GM11168 (cell line): ENCODE results near the gene SMCO3.

Experiments used
- in situ Hi-C: fragments of 300-500 bp; cut with MboI; formaldehyde crosslinking; loops from one replicate; pipeline ENCODE4 v1.12.0; 2022; ENCODE audit warnings: low sequenced_read_pairs; ENCODE audit not compliant: unreplicated experiment

SMCO3 gene

DNA sequence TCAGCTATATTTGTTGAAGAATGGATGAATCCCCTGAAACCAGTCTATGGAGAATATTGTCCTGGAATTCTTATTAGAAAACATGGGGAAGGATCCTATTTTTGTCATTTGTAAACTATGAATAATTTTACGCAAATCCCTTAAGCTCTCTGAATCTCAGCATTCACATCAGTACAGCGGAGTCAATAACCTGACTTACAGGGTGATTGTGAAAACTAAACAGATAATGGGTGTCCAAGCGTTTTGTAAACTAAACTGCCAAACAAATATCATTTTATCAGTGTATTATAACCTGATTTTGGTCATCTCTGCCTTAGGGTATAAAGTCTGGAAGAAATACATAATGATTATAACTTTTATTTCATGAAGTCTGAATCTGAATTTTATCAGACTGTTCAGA is 19.4 kb upstream of the SMCO3 start:
- in situ Hi-C loops: no loop called here

DNA sequence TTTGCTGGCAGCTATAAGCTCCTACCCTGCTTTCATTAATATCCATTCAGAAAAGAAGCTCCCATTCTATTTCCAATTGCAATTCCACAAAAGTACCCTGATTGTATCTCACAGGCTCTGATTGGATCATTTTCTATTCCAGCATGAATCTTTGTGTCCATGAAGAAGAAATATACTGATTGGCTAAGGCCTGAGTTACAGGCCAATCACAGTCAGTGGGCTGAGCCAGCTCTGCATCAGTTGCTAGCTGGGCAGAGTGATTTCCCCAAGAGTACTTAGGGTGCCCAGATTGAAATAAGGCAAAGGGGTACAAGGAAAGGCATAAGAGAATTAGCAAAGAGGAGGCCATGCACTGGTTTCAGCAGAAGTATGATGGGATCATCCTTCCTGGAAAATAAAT is 14.9 kb upstream of the SMCO3 start:
- in situ Hi-C loops: no loop called here

DNA sequence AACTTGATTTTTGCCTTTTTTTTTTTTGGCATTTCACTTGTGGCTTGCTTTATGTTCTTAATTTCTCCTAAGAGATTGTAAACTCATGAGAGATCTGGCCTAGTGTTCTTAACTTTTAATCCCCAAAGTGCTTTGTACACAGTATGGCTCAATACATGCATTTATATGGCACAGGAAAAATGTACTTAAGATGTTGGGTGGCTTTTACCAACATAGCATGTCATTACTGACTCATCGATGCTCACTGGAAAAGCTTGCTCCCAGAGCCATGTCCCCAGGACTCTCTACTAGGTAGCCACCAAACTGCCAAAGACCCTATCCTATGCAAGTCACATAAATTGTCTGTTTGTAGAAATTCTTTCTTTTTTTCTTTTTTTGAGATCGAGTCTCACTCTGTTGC is 13.1 kb upstream of the SMCO3 start:
- in situ Hi-C loops: no loop called here

DNA sequence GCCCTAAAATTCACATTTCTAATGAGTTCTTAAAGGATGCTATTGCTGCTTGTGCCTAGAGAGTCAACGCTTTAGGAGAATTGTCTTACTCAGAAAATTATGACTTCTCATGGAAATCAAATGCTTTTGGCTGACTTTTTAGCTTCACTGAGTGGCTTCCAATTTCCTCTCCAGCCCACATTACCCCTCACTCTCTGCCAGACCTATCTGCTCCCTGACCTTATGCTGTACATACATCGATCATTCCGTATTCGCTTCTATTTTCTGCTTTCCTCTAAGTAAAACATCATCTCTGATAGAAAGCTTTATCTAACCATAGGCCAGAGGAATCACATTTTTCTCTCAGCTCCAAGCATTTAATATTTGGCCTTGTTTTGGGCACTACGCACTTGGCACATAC is 12.5 kb upstream of the SMCO3 start:
- in situ Hi-C loops: no loop called here

DNA sequence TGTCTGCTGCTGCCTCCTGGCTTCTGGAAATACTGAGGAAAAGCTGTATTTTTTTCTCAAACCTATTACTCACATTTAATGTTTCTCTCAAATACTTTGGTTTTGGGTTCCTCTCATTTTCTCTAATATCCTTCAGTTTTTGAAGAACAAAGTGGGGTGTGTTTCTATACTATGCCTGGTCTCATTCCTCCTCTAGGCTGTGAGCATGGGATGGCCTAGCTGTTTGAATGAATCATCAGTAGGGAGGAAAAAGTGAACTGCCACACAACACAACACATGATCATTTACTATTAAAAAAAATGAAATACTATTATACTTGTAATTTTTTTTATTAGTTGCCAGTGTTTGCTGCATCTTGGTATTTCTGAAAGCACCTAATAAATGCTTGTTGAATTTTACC is 11.3 kb upstream of the SMCO3 start:
- in situ Hi-C loops: no loop called here

DNA sequence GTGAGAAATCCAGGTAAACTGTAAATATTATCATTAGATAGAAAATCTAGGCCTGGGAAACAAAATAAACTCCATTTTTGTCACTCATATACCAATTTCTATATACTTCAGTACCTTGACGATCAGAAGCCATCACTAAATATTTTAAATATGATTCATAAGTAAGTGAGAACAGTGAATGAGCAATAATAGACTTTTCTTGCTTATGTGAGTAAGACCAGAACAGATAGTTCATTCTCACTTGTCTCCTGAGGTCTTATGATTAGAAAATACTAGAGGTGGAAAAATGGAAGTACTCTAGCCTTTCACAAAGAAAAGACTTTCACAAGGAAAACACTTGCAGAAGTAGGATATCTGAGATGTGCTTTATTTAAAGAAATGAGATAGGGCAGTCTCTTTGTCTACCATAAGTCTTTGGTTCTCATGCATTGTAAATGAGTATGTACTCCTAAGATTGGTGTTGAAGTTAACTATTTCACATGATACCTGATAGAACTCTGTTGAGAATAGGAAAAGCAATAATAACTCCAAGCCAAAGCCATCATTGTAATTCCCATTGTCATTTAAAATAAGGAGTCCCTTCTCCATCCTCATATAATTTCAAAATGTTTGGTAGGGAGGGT is 10.1 kb upstream of the SMCO3 start:
- in situ Hi-C loops: no loop called here

DNA sequence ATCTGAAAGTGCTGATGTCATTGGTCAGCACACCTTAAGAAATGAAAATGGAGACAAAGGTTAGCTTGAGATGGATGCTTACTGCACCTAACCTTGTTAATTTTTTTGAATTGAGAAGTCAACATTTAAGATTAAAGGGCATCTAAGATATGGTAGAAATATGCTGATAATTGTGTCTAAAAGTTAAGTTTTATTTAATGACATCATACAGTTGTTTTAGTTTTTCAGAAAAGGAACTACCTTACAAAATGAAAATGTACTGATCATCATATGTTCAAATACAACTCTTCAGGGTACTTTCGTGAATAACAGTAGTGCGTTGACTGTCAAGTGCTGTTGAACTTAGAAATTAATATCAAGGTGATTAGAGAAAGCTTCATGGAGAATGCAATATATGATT is 2.5 kb downstream of the SMCO3 start:
- in situ Hi-C loops: no loop called here

DNA sequence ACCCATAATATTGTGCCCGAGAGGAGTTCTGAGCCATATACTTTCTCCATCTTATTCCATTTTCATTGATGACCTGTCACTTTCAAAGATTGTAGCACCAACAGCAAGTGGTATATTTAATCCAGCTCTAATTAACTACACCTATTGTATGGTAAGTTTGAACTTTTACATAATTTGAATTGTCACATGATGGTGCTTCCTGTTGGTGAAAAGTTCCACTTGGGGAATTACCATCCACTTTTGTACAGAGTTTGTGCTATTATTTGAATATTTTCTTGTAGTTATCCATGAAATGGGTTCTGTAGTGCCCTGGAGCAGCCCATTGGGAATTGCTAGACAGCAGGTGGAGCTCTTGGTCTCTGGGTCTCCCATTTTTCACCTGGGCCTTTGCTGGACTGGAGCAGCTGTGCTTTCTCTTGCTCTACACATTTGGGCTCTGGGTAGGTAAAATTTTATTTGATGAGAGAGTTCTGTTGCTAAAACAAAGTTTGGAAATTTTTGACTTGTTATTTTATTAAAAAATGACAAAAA is 3.0 kb downstream of the SMCO3 start:
- in situ Hi-C loops: no loop called here

DNA sequence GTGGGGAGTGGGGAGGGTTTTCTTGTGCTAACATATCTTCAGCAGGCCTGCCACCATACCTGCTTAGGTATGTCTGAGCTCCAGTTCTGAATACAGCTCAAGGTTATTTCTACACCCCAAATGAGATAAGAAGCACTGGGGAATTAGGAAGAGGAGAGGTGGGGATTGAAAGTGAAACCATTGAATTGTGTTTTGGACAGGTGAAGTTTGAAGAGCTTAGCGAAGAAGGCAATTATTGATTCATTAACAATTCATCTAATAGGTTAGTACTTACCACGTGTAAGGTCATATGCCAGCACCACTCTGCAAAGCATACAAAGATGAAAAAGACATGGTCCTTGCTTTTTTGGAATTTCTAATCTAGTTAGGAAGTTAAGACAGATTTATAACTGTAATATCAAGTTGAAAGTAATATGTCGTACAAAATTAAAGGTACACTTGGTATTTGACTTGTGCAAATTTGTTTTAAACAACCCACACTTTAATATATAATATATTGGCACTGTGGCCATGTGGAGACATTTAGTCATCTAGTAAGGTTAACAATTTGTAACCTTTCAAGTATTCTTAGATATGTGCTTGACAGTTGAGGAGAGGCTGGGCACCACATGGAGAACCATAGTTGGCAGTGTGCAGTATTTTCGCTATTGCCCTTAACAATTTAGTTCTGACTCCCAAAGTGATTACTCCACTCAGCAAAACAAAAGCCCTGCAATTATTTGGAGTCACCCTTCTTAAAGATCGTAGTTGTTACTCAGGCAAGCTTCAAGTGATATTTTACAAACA is 3.6 kb downstream of the SMCO3 start:
- in situ Hi-C loops: no loop called here

DNA sequence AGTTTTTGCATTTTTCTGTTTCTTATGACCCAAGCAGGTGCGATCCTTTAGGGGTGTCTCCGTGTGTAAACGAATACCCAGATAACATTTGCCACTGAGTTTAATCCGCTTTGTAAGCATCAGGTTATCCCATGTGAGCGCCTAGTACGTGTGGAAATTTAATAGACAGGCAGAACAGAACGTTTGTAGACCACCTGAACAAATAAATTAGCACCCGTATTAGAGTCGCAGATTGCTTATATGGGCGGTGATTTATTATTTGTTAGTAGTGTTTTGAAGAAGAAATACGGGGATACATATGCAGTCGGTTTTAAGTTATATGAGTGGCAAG is 10.2 kb downstream of the SMCO3 start:
- in situ Hi-C loops: no loop called here

DNA sequence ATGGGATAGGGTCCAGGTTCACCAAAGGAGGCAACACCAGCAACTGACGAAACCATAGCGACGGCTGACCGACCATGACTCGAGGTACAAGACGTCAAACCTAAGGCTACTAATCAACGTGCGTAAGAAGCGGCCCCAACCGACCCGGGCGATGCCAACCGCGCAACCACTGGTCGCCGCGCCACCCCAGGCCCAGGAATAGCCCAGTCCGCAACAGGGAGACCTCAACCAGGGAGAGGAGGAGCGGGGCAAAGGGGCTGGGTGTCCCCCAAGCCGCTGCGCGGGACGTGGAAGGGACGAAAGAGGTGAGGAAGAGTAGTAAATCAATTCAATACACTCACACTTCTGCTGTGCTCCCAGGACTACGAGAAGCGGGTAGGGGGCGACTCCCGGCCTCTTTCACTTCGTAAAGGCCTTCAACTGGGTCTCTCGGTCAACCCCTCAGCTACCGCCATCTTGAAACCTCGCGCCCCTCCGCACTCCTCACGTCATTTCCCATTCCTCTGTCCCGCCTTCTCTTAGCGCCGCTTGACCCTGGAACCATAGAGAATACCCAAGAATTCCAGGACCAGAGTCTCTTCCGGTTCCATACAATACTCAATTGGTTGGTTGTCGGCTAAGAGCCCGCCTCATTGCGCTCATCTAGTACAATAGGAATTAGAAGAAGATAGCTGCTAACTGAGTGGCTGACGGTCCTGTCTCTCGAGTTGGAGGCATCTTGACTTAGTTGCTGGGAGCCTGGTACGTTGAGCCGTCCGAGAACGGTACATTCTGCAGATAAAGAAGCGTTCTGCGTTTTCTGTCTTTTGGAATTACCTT is 10.8 kb downstream of the SMCO3 start, which contains the start of the genes C12orf60 and WBP11:
Gene C12orf60, plus strand, starts transcription at position 660 of the 819 bp plus-strand sequence. CDS start 19,266 bp downstream, outside the sequence.
Gene WBP11, minus strand, starts transcription at position 468 of the 819 bp plus-strand sequence. CDS start 2,095 bp downstream, outside the sequence.
- in situ Hi-C loops: no loop called here

DNA sequence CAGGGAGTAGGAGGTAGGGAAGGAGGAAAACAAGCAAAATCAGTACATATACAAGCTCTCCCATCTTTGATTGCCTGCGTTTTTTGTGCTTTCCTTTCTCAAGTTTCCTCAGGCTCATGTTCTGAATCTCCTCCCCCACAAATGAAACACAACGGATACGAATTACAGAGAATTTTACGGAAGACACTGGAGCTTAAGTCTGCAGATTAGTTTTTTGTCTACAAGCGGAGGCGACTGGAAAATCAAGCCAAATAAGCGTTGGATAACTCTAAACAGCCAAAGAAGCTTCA is 11.3 kb downstream of the SMCO3 start:
- in situ Hi-C loops: no loop called here

DNA sequence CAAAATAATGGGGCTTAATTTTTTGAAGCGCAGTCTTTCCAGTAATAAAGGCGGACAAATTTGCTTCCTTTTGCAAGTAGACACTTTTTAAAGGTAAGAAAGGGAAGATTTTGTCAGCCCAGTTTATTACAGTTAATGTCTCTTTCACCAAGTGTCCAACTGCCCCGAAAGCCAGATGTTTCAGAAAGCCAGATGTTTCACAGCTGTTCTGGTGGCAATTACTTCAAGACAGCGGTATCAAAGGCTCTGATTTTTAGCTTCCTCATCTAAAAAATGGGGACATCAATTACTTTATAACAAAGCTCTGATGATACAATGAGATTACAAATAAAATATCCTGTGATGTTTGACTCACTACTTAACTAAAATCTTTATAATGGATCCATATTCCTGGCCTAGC is 11.7 kb downstream of the SMCO3 start:
- in situ Hi-C loops: no loop called here

DNA sequence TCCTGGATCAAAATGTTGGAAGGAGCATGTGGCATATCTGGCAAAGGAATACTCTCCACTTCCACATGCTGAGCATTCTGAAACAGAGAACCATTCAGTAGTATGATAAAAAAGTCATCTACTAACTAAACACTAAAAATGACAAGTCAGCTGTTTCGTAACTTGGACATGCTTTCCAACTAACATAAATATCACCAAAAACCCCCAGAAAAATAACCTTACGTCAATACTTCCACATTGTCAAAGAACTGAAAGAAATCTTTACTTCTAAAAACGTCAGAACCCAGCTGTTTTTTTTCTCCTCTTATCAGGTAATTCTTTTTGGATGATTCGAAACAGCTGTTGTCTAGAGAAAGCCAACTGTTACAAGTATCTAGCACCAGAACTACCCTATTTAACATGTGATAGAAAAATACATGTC is 18.9 kb downstream of the SMCO3 start:
- in situ Hi-C loops: no loop called here

DNA sequence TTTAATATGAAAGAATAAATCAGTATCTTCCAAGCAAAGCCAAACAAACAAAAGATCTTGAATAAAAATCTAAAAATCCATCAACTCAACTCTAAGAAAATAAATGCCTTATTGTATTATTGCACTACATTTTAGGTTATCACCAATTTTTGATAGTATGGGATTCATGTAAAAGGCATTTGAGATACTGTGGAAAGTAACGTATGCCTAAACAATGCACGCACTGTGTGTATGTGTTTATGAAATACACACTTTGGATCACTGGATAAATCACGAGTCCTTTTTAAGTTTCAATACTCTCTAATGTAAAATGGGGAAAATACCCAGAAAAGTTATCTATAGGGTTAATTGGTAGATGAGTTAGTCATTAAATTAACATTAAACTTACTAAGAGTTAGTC is 28.4 kb downstream of the SMCO3 start:
- in situ Hi-C loops: no loop called here

DNA sequence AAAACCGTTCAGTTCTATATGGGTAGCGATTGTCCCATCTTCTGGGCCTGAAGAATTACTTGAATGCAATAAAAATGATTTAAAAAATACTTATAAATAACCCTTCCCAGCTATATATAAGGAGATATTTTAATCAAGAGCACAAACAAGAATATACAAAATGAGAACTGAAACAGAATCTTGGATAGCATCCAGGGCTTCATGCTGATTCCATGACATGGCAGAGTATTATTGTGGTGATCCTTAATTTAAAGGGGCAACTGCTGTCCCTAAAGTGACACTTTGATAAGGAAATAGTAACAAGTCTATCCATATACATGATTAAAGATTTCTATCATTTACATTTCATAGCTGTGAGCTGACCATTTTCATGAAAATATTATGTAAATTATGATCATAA is 29.5 kb downstream of the SMCO3 start:
- in situ Hi-C loops: no loop called here

DNA sequence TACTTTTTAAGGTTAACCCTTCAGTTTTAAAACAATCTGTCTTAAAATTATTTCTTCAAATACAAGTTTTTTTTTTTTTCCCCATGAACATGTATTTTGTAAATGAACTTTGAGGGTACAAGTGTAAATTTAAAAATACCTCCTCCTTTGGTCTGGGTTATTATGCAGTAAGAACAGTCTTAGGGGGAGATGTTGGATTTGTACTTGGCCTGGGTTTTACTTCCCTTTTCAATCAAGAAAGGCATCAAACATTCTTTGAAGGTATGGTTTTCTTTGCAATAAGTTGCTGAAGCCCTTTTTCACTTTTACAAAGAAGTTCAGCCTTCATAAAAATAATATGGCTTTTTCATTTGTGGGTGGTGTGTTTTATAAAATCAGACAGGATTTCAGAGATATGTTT is 31.2 kb downstream of the SMCO3 start:
- in situ Hi-C loops: no loop called here

DNA sequence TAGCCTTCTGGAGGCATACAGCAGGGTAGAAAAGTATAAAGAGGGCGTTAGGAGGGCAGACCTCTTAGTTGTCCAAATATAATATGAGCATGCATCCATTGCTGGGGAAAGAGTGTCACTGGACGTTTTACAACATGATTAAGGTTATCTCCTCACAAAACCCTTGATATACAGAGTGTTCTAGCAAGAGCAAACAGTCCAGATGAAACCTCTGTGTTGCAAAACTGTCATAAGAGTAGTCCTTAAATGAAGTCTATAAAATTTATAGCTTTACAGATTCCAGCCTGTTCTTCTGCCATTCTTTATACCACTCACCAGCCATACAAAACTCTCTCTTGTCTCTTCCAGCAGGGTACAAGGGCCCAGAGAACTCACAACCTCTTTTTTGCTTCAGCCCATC is 32.4 kb downstream of the SMCO3 start:
- in situ Hi-C loops: no loop called here

DNA sequence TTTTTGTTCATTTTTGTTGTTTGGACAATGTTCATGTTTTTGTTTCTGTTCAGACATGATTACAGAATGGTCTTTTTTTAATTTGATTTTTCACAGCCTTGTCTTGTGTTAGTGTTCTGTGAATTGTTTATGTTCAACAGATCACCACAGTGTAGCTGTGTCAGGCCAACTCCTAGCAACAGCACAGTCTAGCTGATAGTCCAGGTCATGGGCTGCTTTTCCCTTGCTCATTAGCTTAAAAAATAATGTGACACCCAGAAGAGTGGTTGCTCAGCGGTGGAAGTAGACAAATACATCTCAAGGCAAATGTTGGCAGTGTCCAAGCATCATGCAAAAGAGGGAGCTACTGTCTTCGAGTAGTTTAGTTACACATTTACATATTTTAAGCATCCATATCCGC is 33.1 kb downstream of the SMCO3 start:
- in situ Hi-C loops: no loop called here

DNA sequence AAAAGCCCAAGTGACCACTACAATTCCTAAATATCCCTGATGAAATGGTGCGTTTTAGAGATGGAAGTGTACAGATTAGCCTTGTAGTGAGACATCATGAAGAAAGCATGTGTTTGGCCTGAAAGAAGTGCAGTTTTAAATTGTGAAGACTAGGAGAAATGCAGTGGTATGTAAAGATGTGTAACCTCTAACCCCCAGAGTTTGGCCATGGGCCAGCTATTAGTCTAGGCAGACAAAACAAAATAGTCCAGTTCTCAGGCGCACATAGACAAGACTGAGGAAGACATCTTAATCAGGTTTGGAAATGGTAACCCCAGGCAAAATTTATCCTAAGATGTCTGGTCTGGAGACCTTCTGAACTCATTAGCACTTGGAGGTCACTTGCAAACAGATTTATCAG is 34.1 kb downstream of the SMCO3 start:
- in situ Hi-C loops: no loop called here

DNA sequence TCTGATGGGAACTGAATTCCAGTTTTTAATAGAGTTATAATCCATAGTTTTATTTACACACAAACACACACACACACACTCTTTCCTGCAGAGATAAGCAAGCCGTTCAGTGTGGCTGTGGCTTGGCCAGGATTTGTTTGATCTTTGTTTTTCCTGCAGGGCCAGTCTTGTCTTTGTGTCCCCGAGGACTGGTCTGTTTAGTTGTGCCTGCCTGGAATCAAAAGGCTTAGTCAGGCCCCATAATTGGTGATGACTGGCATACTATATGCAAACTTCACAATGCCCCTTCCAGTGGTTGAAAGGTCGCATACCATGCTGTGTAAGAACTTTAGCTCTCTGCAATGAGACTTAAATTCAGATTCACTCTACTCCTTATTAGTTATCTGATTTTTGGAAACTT is 36.7 kb downstream of the SMCO3 start:
- in situ Hi-C loops: no loop called here
